B cell (primary cell): ENCODE data around the gene PEAK1. TPM values are rescaled to one million over a fixed set of nuclear protein-coding genes. Genes with fewer than 3 reads are reported as not detected.

Source experiments
- ATAC-seq: fragments of 200-7000 bp; cut with Tn5 transposase; one replicate; pipeline ENCODE4 v1.10.0; 2021; ENCODE audit warnings: low read depth, mild to moderate bottlenecking, moderate number of reproducible peaks, moderate library complexity
- CTCF ChIA-PET: fragments of 350-600 bp; sonication (Branson Sonifier 250); formaldehyde crosslinking; loops from one replicate; lab custom pipeline; 2021; ENCODE audit warnings: antibody characterized with exemption, inconsistent platforms; lab: Charles Lee
- POLR2A ChIA-PET: fragments of 350-600 bp; sonication (Branson Sonifier 250); formaldehyde crosslinking; loops from one replicate; lab custom pipeline; 2021; ENCODE audit warnings: antibody characterized with exemption; lab: Charles Lee
- DNase-seq: peaks from one replicate; pipeline ENCODE4 v3.0.0; 2013
- H2AFZ ChIP-seq: 2 replicates; pipeline ENCODE4 v1.6.1; 2012; ENCODE audit warnings: mild to moderate bottlenecking, low read depth, low read length; ENCODE audit not compliant: insufficient read depth, poor library complexity, severe bottlenecking
- H3K27ac ChIP-seq, 2 donors: 1 replicate in 1 of 2; 2 replicates in 1 of 2; pipeline ENCODE4 v1.5.1; 2012 to 2013; ENCODE audit warnings: low read length in 2 of 2, mild to moderate bottlenecking in 2 of 2, moderate library complexity in 1 of 2
- H3K27me3 ChIP-seq, 4 experiments: fragments of 200-600 bp in 1 of 4; sonication (generic) in 1 of 4; replicated peaks in 1 of 4; 1 replicate in 2 of 4; 2 replicates in 2 of 4; pipeline versions ENCODE4 v1.6.1 to v1.7.0; 2013 to 2016; ENCODE audit warnings: low read length in 3 of 4, mild to moderate bottlenecking in 2 of 4, mixed read lengths in 1 of 4, moderate library complexity in 1 of 4; ENCODE audit not compliant: insufficient read depth in 4 of 4, control insufficient read depth in 3 of 4; ENCODE audit errors: control extremely low read depth in 1 of 4
- H3K36me3 ChIP-seq, 2 experiments: replicated peaks in 1 of 2; 1 replicate in 1 of 2; 2 replicates in 1 of 2; pipeline versions ENCODE4 v1.6.1 to v1.7.1; 2013; ENCODE audit warnings: low read length in 1 of 2; ENCODE audit not compliant: insufficient read depth in 2 of 2, control insufficient read depth in 1 of 2; ENCODE audit errors: control extremely low read depth in 1 of 2, extremely low read depth in 1 of 2
- H3K4me1 ChIP-seq, 2 donors: fragments of 200-600 bp in 1 of 2; sonication (generic) in 1 of 2; 1 replicate in 1 of 2; 2 replicates in 1 of 2; pipeline versions ENCODE4 v1.5.1 to v1.6.1; 2013 to 2017; ENCODE audit warnings: low read length in 2 of 2; ENCODE audit not compliant: control insufficient read depth in 2 of 2, insufficient read depth in 2 of 2
- H3K4me2 ChIP-seq: replicated peaks from 2 replicates; pipeline ENCODE3; 2012; ENCODE audit warnings: mild to moderate bottlenecking, low read depth, low read length; ENCODE audit not compliant: poor library complexity, severe bottlenecking
- H3K4me3 ChIP-seq, 5 experiments: fragments of 200-600 bp in 1 of 5; sonication (generic) in 1 of 5; 1 replicate in 3 of 5; 2 replicates in 2 of 5; pipeline versions ENCODE4 v1.5.1 to v1.7.0; 2011 to 2016; ENCODE audit warnings: low read length in 4 of 5, mild to moderate bottlenecking in 4 of 5, low read depth in 2 of 5, control low read depth in 1 of 5, moderate library complexity in 1 of 5; ENCODE audit not compliant: insufficient read depth in 1 of 5; ENCODE audit errors: control extremely low read depth in 1 of 5, extremely low read depth in 1 of 5
- H3K79me2 ChIP-seq: fragments of 200-600 bp; sonication (generic); one replicate; pipeline ENCODE4 v1.6.0; 2016; ENCODE audit warnings: low read length; ENCODE audit not compliant: control insufficient read depth, insufficient read depth
- H3K9ac ChIP-seq: fragments of 200-600 bp; sonication (generic); 2 replicates; pipeline ENCODE4 v1.6.1; 2017; ENCODE audit warnings: mild to moderate bottlenecking, low read length, moderate library complexity
- H3K9me3 ChIP-seq, 3 donors: one replicate each; pipeline versions ENCODE4 v1.6.1 to v1.7.1; 2013; ENCODE audit warnings: low read length in 2 of 3; ENCODE audit not compliant: control insufficient read depth in 2 of 3, insufficient read depth in 1 of 3; ENCODE audit errors: control extremely low read depth in 1 of 3
- H4K20me1 ChIP-seq: 2 replicates; pipeline ENCODE4 v1.6.0; 2012; ENCODE audit warnings: mild to moderate bottlenecking, low read length; ENCODE audit not compliant: insufficient read depth, control insufficient read depth, poor library complexity, severe bottlenecking
- H3K27ac Mint-ChIP-seq: one replicate; pipeline ENCODE4 v1.8.0; 2021; ENCODE audit warnings: mixed read lengths
- H3K27me3 Mint-ChIP-seq: one replicate; pipeline ENCODE4 v1.8.0; 2021; ENCODE audit warnings: mixed read lengths
- H3K4me1 Mint-ChIP-seq: one replicate; pipeline ENCODE4 v1.8.0; 2021; ENCODE audit warnings: mixed read lengths
- H3K4me3 Mint-ChIP-seq: one replicate; pipeline ENCODE4 v1.8.0; 2021; ENCODE audit warnings: mixed read lengths
- H3K9me3 Mint-ChIP-seq: one replicate; pipeline ENCODE4 v1.8.0; 2022; ENCODE audit warnings: mixed read lengths; ENCODE audit not compliant: insufficient read depth
- CTCF ChIP-seq: fragments of 200-600 bp; IDR thresholded peaks from one replicate; pipeline ENCODE4 v1.8.0; 2022; ENCODE audit warnings: antibody characterized with exemption, mild to moderate bottlenecking
- EZH2 ChIP-seq: IDR thresholded peaks from 2 replicates; pipeline ENCODE4 v1.6.1; 2012; ENCODE audit warnings: borderline replicate concordance, low read depth, mild to moderate bottlenecking, moderate library complexity, low read length; ENCODE audit not compliant: insufficient read depth, poor library complexity, severe bottlenecking
- WGBS: methylation state at CpG from one replicate; pipeline ENCODE4 v1.1.5; 2013; ENCODE audit warnings: missing lambda C conversion rate; ENCODE audit not compliant: insufficient coverage; 5-methylcytosine and 5-hydroxymethylcytosine counted together
- intact Hi-C: fragments of 100-400 bp; cut with micrococcal nuclease; formaldehyde crosslinking; loops from one replicate; pipeline ENCODE4 v1.10.0; 2022
- polyA plus RNA-seq: library from polyadenylated mRNA; depleted of rRNA; stranded (reverse); fragments of >200 nt; gene quantifications from 2 replicates; pipeline ENCODE4 v1.2.3, GENCODE V29; 2012
- total RNA-seq, 2 donors: library from RNA; stranded (reverse); fragments of 120-200 nt in 1 of 2; gene quantifications; 1 replicate in 1 of 2; 2 replicates in 1 of 2; pipeline versions ENCODE4 v1.2.3 to v1.2.4, GENCODE V29; 2013 to 2022

The PEAK1 gene
- total and polyA plus RNA-seq, 2 donors (not counting 1 experiment from before 2014, with no cell fraction given) = 13.4 to 38.0 TPM

- ATAC-seq (no peak), DNase-seq (no peak)
- peaks cover 20% of the 10 kb centered on the region for H3K4me1 Mint-ChIP-seq
- intact Hi-C loops = no loop called here
- no peaks in the 10 kb centered on the region for H4K20me1 ChIP-seq
- H3K27me3 ChIP-seq = no peaks in the 10 kb centered on the region
- CTCF ChIA-PET = no interaction called here
- no peaks in the 10 kb centered on the region for H3K27me3 Mint-ChIP-seq
- TF ChIP-seq CTCF = no peak
- TF ChIP-seq EZH2 = no peak
- no peak overlapping the region for H2AFZ ChIP-seq
- H3K79me2 ChIP-seq = peaks cover 11% of the 10 kb centered on the region
- no peaks in the 10 kb centered on the region for H3K36me3 ChIP-seq
- no peak overlapping the region for H3K4me3 ChIP-seq
- no peak overlapping the region for H3K4me2 ChIP-seq
- no peak overlapping the region for H3K27ac ChIP-seq
- H3K9ac ChIP-seq = no peak overlapping the region
- no peaks in the 10 kb centered on the region for H3K9me3 Mint-ChIP-seq
- WGBS = 88% methylated on average over 3 of the region's 4 CpGs
- POLR2A ChIA-PET = no interaction called here
- no peaks in the 10 kb centered on the region for H3K9me3 ChIP-seq
- H3K4me3 Mint-ChIP-seq = no peak overlapping the region
- H3K27ac Mint-ChIP-seq = no peak overlapping the region
- peaks cover 0 to 8% of the 10 kb centered on the region in 2 donors for H3K4me1 ChIP-seq
Measured at GRCh38 chr15:77311020-77311419, 108.9 kb downstream of the PEAK1 start.

GRCh38 chr15:77309392-77309791 is 110.5 kb downstream of the PEAK1 start:
- no peaks in the 10 kb centered on the region for H3K9me3 ChIP-seq

More at GRCh38 chr15:77309392-77309791, 110.5 kb downstream of the PEAK1 start:
- peaks cover 20% of the 10 kb centered on the region for H3K4me1 Mint-ChIP-seq
- no peak overlapping the region for H3K4me3 Mint-ChIP-seq
- DNase-seq = no peak
- Histone ChIP-seq H3K27ac (no peak overlapping the region), H2AFZ (no peak overlapping the region), H3K27me3 (no peaks in the 10 kb centered on the region), H4K20me1 (no peaks in the 10 kb centered on the region), H3K4me1 (peaks cover 0 to 8% of the 10 kb centered on the region in 2 donors), H3K4me2 (no peak overlapping the region), H3K36me3 (no peaks in the 10 kb centered on the region), H3K4me3 (no peak overlapping the region), H3K9ac (no peak overlapping the region), H3K79me2 (peaks cover 11% of the 10 kb centered on the region)
- H3K27ac Mint-ChIP-seq = no peak overlapping the region
- ATAC-seq = no peak
- peaks cover 2% of the 10 kb centered on the region for H3K9me3 Mint-ChIP-seq
- H3K27me3 Mint-ChIP-seq = no peaks in the 10 kb centered on the region
- TF ChIP-seq CTCF (no peak), EZH2 (no peak)
- intact Hi-C loops = no loop called here
- ChIA-PET CTCF (interaction anchor here (0.7 to 1.1 kb wide), 2 partner anchors 10 to 70 kb away, joined by 3 read pairs; no protein-coding TSS in a partner anchor), POLR2A (no interaction called here)
